T-helper 17 cell (primary cell): ENCODE results near the gene TNFSF10. TPM values are rescaled to one million over a fixed set of nuclear protein-coding genes. Genes with fewer than 3 reads are reported as not detected.

Experiments used
- total RNA-seq, 4 donors: library from RNA in 2 of 4; stranded (reverse) in 2 of 4; gene quantifications; one replicate each; pipeline ENCODE4 v1.2.3 and lab custom pipeline; 2022 to 2026

The TNFSF10 gene
- total RNA-seq, 2 donors from 2014 or later = 8.3 to 22.0 TPM

Other genes starting within 250 kb of the TNFSF10 start
- gene GHSR, start 75.0 kb downstream of the TNFSF10 start, total RNA-seq = not detected
- 1 to 10 TPM; 1.0 to 2.4 TPM for gene NCEH1, start 187.6 kb upstream of the TNFSF10 start, total RNA-seq
- 1 to 10 TPM; 2.2 to 2.3 TPM for gene ECT2, start 227.3 kb upstream of the TNFSF10 start, total RNA-seq